LHCN-M2 (cell line): ENCODE data around the gene SUV39H2. TPM values are rescaled to one million over a fixed set of nuclear protein-coding genes. Genes with fewer than 3 reads are reported as not detected.
A peak's percentile ranks its signal among the peaks of the same experiment; 100 is the strongest.
"Not testable (repeated sequence)": the region's sequence is repeated elsewhere in the genome, so short reads cannot be mapped to it uniquely, and the experiment has no call there.

Experiments used
- DNase-seq: peaks from one replicate; pipeline ENCODE4 v3.0.0-alpha.2; 2012; ENCODE audit warnings: low read depth
- total RNA-seq: library from RNA; depleted of rRNA; stranded (reverse); fragments of >200 nt; gene quantifications from 2 replicates; pipeline ENCODE4 v1.2.3, GENCODE V29; 2014; rRNA removed

SUV39H2 gene
- total RNA-seq, 1 experiment from 2014 or later: 29.0 TPM

DNA sequence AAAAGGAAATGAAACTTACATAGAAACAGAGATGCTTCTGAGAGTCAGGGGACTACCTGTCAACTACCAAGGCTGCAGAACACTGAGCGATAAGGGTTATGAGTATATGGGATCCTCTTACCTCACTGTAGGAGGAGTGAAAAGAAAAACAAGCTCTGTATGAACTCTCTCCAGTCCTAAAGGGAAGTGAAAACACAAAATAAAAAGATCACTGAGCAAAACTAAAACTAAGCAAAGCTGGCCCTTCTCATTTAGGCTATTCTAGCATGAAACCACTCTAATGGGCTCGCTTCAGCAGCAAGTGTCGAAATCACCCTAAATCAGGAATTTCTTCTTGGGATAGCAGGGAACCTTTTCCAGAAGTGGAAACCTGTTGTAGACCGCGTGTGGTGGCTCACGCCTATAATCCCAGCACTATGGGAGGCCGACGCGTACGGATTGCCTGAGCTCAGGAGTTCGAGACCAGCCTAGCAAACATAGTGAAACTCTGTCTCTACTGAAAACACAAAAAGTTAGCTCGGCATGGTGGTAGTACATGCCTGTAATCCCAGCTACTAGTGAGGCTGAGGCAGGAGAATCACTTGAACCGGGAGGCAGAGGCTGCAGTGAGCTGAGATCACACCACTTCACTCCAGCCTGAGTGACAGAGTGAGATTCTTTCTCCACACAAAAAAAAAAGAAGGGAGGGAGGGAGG lies 48.2 kb downstream of the SUV39H2 start:
- no peak for DNase-seq

DNA sequence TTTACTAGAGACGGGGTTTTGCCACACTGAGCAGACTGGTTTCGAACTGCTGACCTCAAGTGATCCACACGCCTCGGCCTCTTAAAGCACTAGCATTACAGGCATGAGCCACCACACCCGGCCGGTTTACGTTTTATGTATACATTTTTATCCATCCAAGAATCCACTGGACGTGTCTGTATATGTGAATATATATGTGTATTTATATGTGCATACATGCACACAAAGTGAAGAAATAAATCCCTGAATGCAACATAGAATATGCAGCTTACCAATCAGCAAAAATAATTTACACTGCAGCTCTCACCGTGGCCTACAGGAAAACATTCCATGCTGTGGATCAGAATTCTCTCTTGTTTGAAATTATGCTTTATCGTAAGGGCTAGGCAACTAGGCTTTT lies 51.9 kb downstream of the SUV39H2 start:
- no peak for DNase-seq

DNA sequence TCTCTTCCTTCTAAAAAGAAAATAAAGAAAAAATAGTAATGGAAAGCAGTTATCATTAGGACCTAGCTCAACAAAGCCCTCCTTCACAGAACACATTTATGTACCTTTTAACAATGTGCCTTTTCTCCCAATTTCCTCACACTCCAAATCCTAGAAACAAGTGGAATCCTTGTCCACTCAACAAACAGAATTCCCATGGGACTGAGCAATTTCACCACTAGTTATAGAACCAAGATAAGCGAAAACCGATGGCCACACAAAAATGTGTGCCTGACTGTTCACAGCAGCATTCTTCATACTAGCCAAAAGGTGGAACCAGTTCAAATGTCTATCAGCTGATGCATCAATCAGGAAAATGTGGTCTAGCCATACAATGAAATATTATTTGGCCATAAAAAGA lies 57.9 kb downstream of the SUV39H2 start:
- no peak for DNase-seq

DNA sequence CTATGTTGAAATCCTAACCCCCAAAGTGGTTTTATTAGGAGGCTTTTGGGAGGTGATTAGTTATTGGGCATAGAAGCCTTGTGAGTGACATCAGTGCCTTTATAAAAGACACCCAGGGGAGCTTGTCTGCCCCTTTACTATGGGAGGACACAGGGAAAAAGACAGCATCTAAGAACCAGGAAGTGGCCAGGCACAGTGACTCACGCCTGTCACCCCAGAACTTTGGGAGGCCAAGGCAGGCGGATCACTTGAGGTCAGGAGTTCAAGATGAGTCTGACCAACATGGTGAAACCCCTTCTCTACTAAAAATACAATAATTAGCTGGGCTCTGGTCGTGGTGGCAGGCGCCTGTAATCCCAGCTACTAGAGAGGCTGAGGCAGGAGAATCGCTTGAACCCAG lies 60.3 kb downstream of the SUV39H2 start:
- peak; percentile 64 for DNase-seq

DNA sequence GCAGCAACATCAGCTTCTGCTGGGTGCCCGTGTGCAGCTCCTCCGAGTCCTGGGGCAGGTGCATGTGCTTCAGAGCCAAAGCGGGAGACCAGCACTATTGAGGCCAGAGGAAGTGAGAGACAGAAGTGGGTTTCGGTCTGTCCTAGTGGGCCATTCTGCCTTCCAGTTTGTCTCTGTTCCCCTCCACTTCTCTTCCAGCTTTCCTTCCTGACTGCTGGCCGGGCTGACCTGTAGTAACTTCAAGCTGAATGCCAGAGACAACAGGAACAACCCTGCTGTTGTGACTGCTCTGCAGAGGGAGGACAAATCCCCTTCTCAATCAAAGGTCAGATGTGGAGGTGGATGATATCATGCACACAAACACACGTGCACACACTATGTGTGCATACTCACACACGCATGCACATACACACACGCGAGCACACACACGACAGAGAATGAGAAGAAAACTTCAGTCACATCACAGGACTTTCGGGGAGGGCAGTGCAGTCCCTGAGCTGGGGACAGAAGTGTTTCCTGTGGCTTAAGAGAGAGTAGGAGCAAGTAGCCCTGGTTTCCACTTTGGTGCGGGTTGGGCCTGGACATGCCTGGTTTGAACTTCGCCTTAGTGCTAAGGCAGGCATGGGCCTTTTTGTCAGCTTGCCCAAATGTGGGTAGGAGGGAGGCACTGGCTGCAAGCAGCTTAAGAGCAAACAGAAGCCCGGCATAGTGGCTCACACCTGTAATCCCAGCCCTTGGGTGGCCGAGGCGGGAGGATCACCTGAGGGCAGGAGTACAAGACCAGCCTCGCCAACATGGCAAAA lies 63.7 kb downstream of the SUV39H2 start:
- not testable (repeated sequence) for DNase-seq

DNA sequence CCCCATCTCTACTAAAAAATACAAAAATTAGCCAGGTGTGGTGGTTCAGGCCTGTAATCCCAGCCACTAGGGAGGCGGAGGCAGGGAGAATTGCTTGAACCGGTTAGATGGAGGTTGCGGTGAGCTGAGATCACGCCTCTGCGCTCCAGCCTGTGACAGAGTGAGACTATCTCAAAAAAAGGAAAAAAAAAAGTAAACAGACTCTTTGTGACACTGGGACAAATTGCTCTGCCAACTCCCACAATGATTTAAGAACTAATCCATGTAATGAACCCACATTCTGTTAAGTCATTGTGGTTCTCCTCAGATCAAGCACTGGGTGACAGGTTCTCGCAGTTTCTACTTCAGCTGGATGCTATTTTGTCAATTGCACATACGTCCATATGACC lies 64.3 kb downstream of the SUV39H2 start:
- not testable (repeated sequence) for DNase-seq

DNA sequence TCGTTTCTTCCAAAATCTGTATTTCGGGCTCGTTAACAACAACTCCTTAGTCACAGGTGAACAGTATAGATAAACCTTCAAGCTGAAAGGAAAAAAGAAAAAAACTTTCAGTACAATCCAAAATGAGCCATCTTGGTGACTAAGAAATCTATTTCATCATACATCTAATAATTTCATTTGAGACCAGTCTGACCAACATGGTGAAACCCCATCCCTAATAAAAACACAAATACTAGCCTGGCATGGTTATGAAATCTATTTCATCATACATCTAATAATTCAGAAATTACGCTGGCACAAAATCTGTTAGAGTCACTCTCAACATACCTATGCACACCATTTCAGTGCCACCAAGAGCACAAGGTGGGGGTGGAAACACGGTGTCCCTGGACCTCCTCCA lies 66.4 kb downstream of the SUV39H2 start:
- peak; percentile 37 for DNase-seq

DNA sequence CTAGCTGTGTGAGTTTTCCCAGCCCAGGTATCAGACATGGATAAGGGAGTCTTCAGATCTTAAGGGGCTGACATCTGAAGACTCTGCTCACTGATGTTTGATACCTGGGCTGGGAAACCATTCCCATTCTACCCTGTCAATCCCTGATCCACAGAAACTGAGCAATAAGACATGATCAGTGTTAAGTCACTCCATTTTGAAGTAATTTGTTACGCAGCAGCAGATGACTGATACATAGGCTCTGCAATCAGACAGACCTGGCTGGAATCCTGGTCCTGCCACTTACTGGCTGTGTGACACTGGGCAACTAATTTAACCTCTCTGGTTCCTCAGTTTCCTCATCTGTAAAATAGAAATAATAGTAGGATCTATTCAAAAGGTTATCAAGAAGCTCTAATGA lies 68.6 kb downstream of the SUV39H2 start:
- DNase-seq: no peak

DNA sequence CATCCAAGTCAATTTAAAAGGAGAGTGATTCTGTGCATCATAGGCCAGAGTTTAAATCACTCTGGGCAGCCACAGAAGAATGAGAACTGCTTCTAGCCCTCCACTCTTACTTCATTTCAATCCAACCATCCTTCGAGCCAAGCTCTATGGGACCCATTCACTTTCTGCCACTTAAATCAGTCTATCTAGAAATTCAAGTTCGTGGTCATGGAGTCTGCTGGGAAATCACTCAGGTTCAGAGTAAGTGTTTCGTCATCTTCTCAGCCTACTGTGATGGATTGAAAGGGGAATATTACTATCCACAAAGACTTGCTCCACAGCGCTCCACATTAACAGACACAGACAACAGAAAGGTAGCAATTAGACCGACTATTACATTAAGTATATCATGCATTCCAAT lies 70.6 kb downstream of the SUV39H2 start:
- no peak for DNase-seq

DNA sequence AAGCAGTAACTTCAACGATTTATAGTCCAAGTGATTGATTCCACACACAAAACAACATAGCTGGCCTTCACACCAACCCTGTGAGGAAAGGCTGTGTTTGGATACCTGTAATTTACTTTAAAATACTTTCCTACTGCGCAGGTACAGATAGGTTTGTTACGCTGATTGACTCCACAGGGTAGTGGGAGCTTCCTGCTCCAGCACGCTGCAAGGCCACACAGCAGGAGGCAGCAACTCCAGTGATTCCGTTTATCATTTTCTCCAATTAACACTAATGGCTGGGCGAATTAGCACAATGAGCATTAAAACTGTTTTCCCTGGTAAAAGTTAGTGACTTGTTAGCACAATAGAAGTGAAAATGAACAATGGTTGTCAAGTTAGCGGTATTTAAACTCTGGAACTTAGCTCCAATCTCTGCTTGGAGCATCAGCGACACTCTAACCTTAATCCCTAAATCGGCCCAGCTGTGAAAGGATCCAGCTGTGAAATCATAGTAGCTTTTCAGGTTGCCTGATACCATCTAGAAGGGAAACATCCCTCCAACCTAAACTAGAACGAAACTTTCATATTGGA lies 74.3 kb downstream of the SUV39H2 start:
- DNase-seq: no peak

DNA sequence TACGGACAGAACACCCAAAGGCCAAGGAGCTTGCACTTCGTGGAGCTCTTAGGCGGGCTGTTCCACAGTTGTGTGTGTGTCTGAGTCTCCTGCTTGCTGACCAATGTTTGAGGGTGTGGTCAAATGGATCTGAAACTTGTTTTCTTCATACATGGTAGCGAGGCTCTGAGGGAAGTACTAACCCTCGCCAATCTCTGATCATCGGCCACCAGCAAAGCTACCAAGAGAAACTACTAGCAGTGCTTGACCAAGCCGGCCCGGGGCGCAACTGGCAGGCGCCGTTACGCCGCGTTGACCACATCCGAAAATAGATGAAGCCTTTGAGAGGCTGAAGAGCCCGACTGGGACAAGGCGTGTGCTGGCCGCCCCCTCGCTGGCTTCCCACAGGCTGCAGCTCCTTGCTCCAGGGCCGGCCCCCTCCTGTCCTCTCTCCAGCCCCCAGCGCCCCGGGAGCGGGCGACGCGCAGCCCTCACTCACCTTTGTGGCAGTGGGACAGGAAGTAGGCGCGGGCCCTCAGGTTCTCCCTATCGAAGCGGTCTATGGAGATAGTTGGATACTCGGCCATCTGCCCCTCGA lies 74.8 kb downstream of the SUV39H2 start:
- DNase-seq: peak; percentile 70

Other genes with a start within 250 kb of the SUV39H2 start
- gene FAM107B, start 104.0 kb upstream of the SUV39H2 start, total RNA-seq: 8.6 and 15.2 TPM in 2 replicates
- gene CDNF, start 40.8 kb upstream of the SUV39H2 start, total RNA-seq: 0.96 and 1.1 TPM in 2 replicates
- 27.3 and 31.1 TPM in 2 replicates for gene HSPA14, start 40.6 kb upstream of the SUV39H2 start, total RNA-seq
- gene MSANTD7, start 40.6 kb upstream of the SUV39H2 start, total RNA-seq: 20.3 and 23.2 TPM in 2 replicates
- gene DCLRE1C, start 75.2 kb downstream of the SUV39H2 start, total RNA-seq: 8.8 and 11.5 TPM in 2 replicates
- not detected in 2 replicates for gene MEIG1, start 80.5 kb downstream of the SUV39H2 start, total RNA-seq
- 0.69 and 2.6 TPM in 2 replicates for gene OLAH, start 165.1 kb downstream of the SUV39H2 start, total RNA-seq
- 2.0 and 2.1 TPM in 2 replicates for gene ACBD7, start 209.9 kb downstream of the SUV39H2 start, total RNA-seq
- gene RPP38, start 218.5 kb downstream of the SUV39H2 start, total RNA-seq: 14.3 and 15.1 TPM in 2 replicates